ACHN (cell line): ENCODE results near the gene C11orf86.

Source experiments
- DNase-seq: peaks from one replicate; pipeline ENCODE4 v3.0.0-alpha.2; 2015
- in situ Hi-C: cut with HindIII; loops from 2 replicates; pipeline ENCODE4 v1.10.0; 2017; ENCODE audit warnings: low sequenced_read_pairs, low pct_ligation_motif_present, low pct_unique_long_range_greater_than_20kb

C11orf86 gene

DNA sequence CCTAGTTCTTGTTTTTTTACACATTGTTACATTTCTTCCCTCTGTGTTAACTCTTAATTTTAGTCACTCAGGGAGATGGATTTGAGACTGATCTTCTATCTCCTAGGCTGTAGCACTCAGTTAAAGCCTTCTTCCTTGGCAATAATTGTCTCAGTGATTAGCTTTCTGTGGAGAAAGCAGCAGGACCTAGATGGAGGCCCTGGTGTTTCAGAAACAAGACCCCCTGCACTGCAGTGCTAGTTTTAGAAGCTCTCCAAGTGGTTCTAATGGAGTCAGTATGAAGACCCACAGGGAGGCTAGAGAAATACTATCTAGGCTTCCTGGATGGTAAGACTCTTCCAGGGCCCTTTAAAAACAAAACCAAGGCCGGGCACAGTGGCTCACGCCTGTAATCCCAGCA is 12.9 kb upstream of the C11orf86 start:
- no peak for DNase-seq

GRCh38 chr11:66962801-66963200 is 12.3 kb upstream of the C11orf86 start:
- no peak for DNase-seq
- in situ Hi-C loops: no loop called here

More for the DNA sequence above, 12.9 kb upstream of the C11orf86 start:
- in situ Hi-C loops: no loop called here

DNA sequence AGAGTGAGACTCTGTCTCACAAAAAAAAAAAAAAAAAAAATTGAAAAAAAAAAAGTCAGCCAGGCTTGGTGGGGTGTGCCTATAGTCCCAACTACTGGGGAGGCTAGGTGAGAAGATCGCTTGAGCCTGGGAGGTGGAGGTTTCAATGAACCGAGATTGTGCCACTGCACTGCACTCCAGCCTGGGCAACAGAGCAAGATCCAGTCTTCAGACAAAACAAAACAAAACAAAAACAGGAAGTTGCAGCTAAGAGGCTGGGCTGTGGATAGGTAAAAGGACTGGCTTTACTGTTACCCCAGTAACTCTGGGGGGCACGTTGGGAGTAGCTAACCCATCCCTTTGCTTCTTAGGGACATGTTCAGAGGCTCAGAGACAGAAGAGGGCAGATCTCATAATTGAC is 10.6 kb upstream of the C11orf86 start:
- in situ Hi-C loops: no loop called here
- no peak for DNase-seq

DNA sequence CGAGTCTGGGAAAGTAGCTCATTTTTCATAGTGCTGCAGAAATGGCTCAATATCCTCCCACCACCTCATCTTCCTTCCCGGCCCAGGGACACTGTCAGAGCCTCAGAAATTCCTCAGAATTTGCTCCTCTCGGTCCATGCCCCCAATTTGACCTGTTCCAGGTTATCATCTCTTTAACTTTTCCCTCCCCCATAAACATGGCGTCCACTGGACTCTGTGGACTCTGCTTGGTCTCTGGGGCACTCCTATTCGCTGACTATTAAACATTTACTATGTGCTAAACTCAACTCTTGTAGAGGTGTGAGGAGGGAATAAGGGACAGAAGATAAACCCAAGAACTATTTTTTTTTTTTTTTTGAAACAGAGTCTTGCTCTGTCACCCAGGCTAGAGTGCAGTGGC is 8.8 kb upstream of the C11orf86 start:
- no peak for DNase-seq
- in situ Hi-C loops: no loop called here

- DNase-seq: peak; percentile 26
- in situ Hi-C loops: no loop called here
Observed at GRCh38 chr11:66967670-66968425, 7.3 kb upstream of the C11orf86 start.

GRCh38 chr11:66969584-66970225 is 5.4 kb upstream of the C11orf86 start:
- DNase-seq: no peak
- in situ Hi-C loops: no loop called here

GRCh38 chr11:66970371-66970806 is 4.7 kb upstream of the C11orf86 start:
- in situ Hi-C loops: no loop called here
- no peak for DNase-seq

- DNase-seq: peak; percentile 97
- in situ Hi-C loops: no loop called here
Observed at GRCh38 chr11:66970807-66971442, 4.2 kb upstream of the C11orf86 start.

DNA sequence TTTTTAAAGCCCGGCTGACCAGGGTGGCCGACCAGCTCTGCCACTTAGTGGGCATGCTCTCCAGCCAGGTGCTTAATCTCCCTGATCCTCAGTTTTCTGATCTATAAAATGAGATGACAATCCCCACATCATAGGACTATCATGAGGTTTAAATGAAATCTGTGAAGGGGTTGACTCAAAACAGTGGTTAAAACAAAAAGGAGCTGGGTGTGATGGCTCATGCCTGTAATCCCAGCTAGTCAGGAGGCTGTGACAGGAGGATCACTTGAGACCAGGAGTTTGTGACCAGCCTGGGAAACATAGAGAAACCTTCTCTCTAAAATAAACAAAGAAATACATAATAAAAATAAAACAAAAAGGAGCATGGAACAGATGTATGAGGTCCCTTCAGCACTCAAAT is 3.6 kb upstream of the C11orf86 start:
- DNase-seq: no peak
- in situ Hi-C loops: no loop called here

DNA sequence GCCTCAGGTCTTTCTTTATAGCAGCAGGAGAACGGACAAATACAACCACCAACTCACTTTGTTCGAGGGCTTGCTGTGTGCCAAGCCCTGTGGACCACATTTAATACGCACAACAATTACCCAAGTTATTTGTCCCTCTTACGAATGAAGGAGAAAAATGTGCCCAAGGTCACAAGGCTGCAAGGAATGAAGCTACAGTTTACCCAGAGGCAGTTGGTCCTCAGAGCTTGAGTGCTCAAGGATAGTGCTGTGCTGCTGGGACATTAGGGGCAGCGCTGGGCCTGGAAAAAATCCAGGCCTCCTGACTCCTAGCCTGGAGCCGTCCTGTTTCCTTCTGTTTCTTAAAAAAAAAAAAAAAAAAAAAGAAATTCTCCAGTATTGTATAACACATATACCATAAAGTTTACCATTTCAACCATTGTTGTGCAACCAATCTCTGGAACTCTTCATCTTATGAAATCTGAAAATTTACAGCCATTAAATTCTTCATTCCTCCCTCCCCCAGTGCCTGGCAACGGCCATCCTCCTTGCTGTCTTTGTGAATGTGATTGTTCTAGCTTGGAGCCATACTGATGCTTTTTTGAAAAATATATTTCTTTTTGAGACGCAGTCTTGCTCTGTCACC is 1.0 kb upstream of the C11orf86 start:
- no peak for DNase-seq
- in situ Hi-C loops: no loop called here

DNA sequence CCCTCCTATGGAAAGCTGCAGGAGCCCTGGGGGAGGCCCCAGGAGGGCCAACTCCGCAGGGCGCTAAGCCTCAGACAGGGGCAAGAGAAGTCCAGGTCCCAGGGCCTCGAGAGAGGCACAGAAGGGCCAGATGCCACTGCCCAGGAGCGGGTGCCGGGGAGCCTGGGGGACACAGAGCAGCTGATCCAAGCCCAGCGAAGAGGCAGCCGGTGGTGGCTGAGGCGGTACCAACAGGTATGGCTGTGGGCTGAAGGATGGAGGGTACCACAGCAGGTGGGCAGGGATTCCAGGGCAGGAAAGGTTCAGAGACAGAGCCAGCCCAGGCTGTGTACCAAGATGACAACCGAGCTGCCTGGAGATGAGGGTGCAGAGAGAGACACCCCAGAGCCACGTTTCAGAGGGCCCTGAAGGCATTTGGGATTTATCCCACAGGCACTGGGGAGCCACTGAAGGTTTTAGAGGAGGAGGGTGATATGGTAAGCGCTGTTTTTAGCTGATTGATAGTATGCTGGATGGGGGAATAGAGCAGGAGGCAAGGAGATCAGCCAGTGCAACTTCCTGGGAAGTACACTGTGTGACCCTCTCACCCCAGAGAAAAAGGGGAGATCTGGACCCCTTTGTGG is 412 bp downstream of the C11orf86 start:
- DNase-seq: no peak
- in situ Hi-C loops: no loop called here

GRCh38 chr11:66976028-66976467 is 944 bp downstream of the C11orf86 start:
- in situ Hi-C loops: no loop called here
- DNase-seq: peak; percentile 19

GRCh38 chr11:66976925-66977324 is 1.8 kb downstream of the C11orf86 start:
- in situ Hi-C loops: no loop called here
- DNase-seq: no peak

DNA sequence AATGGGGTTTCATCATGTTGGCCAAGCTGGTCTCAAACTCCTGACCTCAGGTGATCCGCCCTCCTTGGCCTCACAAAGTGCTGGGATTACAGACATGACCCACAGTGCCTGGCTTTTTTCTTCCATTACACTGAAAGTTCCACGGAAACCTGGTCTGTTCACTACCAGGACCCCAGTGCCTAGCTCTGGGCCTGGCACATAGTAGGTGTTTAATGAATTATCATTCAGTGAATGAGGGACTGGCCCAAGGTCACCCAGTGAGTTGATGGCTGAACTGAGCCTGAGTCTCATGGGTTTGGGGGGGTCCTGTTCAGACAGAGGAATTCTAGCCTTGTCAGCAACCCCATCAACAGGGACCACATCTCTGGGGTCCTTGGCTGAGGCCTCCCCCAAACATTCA is 3.1 kb downstream of the C11orf86 start:
- in situ Hi-C loops: no loop called here
- no peak for DNase-seq

DNA sequence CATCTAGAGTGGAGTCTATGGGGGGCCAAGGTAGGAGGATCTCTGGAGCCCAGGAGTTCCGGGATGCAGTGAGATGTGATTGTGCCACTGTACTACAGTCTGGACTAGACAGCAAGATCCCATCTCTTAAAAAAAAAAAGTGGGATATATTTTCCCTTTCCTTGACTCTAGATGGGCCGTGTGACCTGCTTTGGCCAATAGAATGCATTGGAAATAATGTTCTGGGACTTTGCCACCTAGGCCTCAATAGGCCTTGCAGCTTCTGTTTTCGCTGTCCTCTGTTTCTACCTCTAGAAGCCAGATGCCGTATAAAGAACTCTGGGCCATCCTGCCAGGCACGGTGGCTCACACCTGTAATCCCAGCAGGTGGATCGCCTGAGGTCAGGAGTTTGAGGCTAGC is 3.6 kb downstream of the C11orf86 start:
- in situ Hi-C loops: no loop called here
- no peak for DNase-seq

DNA sequence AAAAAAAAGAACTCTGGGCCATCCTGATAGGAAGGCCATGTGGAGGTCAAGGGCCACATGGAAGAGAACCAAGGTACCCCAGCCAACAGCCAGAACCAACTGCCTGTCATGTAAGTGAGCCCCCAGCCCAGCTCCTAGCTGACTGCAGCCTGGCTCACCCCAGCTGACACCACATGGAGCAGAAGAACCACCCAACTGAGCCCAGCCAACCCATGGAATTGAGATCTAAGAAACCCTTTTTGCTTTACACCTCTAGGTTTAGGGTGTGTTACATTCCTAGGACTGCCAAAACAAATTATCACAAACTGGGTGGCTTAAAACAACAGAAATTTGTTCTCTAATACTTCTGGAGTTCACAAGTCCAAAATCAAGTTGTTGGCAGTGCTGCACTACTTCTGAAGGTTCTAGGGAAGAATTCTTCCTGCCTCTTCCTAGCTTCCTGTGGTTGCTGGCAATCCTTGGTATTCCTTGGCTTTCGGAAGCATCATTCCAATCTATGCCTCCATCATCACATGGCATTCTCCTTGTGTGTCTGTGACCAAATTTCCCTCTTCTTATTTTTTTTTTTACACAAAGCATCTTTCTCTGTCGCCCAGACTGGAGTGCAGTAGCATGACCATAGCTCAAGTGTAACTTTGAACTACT is 4.4 kb downstream of the C11orf86 start:
- peak; percentile 28 for DNase-seq
- in situ Hi-C loops: no loop called here

- in situ Hi-C loops: no loop called here
- DNase-seq: peak; percentile 89
Observed at GRCh38 chr11:66981976-66982578, 7.0 kb downstream of the C11orf86 start.

DNA sequence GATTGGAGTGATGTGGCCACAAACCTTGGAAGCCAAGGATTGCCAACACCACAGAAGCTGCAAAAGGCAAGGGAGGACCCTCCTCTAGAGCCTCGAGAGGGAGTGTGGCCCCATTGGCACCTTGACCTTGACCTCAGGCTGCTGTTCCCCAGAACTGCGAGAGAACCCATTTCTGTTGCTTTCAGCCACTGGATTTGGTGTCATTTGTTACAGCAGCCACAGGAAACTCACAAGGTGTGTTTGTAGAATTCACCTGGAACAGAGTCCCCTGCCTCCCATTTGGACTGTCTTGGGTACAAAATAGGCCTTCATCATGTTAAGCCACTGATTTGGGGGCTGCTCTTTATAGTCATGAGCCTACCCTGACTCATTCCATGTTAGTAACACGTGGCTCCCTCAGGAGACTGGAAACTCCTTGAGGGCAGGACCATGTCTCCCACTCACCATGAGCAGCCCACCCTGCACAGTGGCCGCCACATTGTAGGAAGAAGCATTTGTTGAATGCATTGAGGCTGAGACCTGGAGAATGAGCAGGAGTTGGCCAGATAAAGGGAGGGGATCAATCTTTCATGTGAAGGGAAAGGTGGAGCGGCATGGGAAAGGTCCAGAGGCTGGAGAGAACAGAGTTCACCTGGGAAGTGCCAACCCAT is 8.3 kb downstream of the C11orf86 start:
- DNase-seq: no peak
- in situ Hi-C loops: no loop called here
